Left forelimb (tissue), 1 donor: ENCODE data around the gene RABGEF1.

Experiments used
- DNase-seq: peaks from one replicate; pipeline ENCODE4 v3.0.0-alpha.2; 2018; ENCODE audit warnings: low spot score

RABGEF1 gene

GRCh38 chr7:66859339-66859738, 118.8 kb downstream of the RABGEF1 start:
- no peak for DNase-seq

GRCh38 chr7:66859794-66860645, 119.5 kb downstream of the RABGEF1 start:
- DNase-seq, result no peak

GRCh38 chr7:66860767-66861166, 120.2 kb downstream of the RABGEF1 start:
- no peak for DNase-seq
